ENCODE measurements around the gene IGF2BP2.

GRCh38 chr3:185760550-185760949, 64.3 kb downstream of the IGF2BP2 start:
- TF ChIP-seq CTCF (IDR thresholded peaks at IDR 0.05) (no peak), POLR2A (IDR thresholded peaks at IDR 0.05) (no peak), EP300 (IDR thresholded peaks at IDR 0.05) (no peak)

All from upper lobe of left lung (tissue), 4 donors.